H4 (cell line): Measurements from ENCODE around the gene SIRPA. TPM values are rescaled to one million over a fixed set of nuclear protein-coding genes. Genes with fewer than 3 reads are reported as not detected.

Experiments
- DNase-seq: peaks from one replicate; pipeline ENCODE4 v3.0.0-alpha.2; 2015; ENCODE audit warnings: low spot score
- total RNA-seq: library from RNA; depleted of rRNA; stranded (reverse); fragments of >200 nt; shearing (Covaris generic); gene quantifications from 2 replicates; pipeline ENCODE4 v1.2.3, GENCODE V29; 2014

Gene SIRPA
- total RNA-seq, 1 experiment from 2014 or later = 10.6 TPM

DNA sequence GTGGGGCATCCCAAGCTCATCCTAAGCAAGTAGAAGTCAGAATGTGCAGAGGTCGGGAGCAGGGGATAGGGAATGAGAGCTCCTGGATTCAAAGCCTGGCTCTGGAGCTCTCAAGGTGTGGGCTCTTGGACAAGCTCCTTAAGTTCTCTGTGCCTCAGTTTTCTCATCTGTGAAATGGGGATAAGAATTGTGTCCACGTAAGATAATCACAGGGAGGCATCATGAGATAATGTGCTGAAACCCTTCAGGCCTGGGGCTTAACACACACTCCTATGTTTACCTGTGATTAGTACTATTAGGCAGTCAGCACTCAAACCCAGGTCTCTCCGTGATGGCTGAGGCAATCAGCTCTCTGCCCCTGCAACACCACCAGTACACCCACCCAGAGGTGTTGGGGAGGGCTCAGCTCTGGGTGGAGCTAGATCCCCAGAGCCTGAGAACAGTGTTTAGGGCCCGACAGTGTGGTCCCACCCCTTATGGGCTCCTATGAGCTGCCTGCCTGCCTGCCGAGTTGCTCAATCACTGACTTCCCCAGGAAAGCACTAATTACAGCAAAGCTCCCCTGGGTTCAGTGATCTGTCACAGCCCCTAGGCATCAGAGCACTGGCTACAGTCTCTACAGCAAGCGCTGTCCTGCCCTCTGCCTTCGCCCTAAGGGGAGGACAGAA lies 6.3 kb upstream of the SIRPA start:
- no peak for DNase-seq

DNA sequence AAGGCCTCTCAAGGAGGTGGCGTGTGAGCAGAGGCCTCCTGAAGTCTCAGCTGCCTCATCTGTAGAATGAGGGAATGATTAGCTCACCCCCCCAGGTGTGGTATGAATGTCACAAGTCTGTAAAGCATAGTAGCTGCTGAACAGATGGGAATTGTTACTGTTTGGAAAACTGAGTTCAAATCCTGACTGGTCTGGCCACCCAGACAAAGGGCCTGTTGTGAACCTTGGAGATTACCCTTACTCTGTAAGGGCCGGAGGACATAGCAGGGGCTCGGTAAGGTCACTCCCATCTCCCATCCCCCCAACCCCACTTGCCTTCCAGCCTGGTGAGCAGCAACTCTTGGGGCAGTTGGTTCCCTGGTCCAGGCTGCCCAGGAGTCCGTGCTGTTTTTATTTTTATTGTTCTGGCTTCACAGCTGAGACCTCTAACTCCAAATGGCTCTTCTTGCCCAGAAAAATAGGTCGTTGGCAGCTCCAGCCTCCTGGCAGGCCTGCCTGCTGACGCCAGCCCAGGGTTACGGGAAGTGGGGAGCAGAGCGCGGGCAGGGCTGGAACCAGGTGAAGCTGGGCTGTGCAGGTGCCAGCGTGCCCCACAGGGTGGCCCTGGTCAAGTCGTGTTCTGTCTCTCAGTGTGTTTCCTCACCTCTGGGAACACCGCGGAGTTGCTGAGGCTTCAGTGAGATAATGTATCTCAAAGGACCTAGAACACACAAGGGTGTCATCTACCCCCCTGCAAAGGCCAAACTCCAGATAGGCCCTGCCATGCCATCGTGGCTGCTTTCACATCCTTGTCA lies 4.5 kb upstream of the SIRPA start:
- no peak for DNase-seq

DNA sequence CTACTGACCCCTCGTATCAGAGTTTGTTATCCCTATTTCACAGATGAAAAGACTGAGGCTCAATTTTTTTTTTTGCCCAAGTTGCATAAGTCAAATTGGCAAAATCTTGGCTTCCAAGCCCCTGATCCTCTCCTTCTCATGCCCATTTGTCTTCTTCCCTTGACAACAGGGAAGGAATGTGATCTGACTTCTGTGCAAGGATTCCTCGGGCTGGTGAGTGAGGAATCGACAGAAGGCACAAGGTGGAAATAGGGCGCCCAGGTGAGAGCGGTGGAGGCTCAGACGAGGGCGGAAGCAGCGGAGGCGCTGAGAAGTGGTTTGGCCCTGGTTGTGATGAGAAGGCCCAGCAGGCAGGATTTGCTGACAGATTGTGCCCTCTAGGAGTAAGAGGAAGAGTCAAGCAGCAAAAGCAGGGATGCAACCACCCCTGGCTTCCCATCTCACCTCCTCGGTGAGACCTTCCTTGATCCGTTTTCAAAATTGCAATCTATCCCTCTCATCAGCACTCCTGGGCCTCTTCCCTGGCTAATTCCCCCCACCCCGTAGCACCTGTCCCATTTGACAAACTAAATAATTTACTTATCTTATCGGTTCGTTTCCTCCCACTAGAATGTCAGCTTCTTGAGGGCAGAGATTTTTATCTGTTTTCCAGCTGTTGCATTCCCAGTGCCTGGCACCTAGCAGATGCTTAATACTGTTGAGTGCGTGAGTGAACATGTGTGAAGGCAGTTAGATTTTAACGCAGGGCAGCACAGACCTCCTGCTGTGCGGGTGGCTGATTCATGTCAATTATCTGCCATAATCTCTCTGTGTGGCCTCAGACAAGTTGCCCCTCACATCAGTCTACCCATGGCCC lies 3.7 kb upstream of the SIRPA start:
- DNase-seq = no peak

DNA sequence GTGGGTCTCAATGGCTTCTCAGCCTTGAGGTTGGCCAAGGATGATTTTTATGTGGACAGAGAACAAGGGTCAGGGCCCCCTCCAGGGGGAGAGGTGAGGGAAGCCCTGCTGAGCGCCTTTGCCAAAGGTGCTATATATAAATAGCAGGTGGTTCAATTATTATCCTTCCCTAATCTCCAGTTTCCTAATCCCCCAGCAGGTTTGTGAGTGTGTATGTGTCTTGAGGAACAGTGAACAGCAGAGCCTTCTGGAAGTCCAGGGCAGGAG lies 3.2 kb upstream of the SIRPA start:
- DNase-seq = no peak

DNA sequence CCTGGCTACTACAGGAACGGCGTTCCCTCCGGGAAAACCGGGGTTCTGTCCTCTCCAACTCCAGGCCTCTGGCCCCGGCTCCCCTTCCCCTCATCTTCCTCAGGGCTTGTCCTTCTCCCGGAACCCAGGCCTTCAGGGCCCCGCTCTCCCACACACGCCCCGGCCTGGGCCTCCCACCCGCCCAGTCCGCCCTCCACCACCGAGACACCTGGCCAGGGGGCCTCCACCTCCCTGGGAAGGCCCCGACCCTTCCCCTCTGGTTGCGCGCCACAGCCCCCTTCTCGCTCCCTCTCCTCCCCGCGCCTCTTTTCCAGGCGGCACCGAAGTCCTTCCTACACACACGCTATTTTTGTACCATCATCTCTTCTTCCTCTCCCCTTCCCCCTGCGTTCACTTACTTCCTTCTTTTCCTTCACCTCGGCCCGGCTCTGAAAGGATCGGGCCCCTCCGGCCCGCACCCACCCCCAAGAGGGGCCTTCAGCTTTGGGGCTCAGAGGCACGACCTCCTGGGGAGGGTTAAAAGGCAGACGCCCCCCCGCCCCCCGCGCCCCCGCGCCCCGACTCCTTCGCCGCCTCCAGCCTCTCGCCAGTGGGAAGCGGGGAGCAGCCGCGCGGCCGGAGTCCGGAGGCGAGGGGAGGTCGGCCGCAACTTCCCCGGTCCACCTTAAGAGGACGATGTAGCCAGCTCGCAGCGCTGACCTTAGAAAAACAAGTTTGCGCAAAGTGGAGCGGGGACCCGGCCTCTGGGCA lies 1.3 kb upstream of the SIRPA start:
- DNase-seq = no peak

DNA sequence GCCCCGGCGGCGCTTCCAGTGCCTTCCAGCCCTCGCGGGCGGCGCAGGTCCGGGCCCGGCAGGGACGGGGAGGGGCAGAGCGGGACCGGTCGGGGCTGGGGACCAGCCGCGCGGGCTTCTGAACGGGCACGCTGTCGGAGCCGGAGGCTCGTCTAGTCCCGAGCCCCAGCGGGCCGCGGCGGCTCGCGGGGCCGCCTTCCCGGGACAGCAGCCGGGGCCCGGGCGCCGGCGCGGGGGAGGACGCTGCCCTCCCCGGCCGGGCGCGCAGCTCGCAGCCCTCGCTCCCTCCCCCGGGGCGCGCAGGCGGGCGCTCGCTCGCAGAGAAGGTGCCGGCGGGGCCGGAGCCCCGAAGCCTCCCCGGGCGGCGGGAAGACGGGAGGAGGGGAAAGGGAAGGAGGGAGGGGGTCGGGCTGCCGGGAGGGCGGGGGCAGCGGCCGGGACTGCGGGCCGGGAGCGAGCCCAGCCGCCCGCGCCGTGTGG lies 696 bp upstream of the SIRPA start:
- DNase-seq = no peak

DNA sequence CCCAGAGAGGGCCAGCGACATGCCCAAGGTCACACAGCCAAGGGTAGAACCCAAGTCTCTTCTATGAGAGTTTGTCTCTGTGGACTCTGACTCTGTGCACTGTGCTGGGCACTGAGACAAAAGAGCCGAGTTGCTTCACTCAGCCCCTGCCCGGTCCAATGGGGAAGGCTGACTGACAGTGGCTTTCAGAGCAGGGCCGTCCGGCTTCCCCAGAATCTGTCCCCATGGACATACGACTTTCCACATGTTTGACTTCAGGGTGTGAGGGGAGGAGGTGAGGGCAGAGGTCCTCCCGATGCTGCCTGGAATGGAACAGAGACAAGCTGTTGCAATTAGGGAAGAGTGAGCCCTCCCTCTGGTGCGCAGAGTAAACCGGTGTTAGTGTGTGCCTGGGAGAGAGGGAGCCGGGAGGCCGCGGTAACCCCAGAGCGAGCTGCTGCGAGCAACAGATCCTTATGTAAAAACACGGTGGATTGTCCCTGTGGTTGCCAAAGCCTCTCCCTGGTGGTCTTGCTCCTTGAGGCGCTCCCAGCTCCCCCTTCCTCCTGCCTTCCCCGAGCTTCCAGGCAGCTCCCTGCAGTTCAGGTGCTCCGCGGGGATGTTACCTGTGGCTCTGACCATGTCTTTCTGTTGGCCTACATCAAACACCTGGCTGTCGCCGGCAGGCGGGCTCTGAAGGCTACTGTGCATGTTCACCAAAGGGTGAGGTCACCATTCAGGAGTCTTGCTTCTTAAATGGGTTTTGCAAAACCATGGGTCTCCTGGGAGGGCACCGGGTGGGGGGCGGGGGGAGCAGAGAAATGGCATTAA lies 672 bp downstream of the SIRPA start:
- DNase-seq = no peak

DNA sequence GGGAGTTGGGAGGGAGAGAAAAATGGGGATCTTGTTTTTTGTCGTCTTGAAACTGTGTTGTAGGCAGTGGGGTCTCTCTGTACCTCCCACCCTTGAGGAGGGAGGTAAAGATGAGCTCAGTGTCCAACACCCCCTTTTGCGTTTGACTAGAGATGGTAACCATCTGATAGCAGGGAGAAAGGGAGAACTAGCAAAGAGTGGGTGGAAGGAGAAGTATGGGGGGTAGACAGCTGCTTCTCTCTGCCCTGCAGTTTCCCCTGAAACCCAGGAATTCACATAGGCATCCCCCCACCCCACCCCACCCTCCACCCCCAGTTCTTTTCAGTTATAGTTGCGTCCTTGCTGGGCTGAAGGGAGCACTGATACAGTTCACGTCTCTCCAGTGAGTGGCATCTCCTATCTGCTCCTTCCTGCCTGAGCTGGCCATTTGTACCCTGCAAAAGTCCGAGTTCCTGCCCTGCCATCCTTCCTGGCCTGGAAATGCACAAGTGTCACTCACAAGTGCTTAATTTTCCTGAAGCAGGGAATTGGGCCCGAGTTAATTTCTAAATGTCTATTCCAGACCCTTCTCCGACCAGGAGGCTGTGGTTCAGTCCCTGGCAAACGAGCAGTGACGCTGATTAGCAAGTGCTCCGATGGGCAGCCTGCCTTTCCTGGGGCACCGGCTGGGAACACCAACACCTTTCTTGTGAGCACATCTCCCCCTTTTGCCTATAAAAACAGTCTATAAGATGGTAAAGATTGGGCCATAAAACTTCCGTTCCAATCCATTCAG lies 1.5 kb downstream of the SIRPA start:
- DNase-seq = no peak

DNA sequence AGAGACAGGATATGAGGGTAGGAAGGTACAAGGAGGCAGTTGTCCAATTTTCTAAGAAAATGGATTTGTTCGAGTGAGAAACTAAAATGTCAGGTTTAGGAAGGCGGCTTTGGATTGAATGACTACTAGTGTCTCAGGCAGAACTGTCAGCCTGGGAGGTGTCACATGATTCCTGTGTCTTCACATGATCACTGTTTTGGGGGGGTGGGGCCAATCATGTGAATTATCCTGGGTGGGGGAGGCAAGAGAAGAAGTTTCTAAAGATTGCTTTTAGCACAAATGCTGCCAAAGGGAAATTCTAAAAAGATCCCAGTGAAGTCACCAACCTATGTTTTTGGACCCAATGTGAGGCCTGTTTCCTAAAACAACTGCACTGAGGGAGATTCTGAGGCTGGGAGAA lies 2.3 kb downstream of the SIRPA start:
- DNase-seq = no peak

DNA sequence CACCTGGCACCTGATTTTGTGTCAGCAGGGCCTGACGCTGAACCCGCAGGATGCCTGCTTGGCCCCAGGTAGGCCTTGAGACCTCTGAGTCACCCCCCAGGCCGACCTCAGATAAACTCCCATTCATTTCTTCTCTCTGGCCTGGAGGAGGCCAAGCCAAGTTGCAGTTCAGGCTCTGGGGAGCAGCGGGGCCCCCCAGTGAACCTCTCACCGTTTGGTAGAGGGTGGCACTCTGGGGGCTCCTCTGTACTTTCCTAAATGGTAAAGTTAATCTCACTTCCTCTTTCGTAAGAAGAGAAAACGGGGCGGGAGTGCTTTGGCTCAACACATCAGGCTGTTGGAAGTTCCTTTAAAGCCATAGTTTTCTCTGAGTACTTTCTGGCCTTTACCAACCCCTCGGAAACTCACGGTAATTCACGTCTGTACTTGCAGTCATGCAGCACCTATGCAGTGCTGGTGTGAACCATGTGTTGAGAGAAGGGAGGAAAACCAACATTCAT lies 2.8 kb downstream of the SIRPA start:
- no peak for DNase-seq

DNA sequence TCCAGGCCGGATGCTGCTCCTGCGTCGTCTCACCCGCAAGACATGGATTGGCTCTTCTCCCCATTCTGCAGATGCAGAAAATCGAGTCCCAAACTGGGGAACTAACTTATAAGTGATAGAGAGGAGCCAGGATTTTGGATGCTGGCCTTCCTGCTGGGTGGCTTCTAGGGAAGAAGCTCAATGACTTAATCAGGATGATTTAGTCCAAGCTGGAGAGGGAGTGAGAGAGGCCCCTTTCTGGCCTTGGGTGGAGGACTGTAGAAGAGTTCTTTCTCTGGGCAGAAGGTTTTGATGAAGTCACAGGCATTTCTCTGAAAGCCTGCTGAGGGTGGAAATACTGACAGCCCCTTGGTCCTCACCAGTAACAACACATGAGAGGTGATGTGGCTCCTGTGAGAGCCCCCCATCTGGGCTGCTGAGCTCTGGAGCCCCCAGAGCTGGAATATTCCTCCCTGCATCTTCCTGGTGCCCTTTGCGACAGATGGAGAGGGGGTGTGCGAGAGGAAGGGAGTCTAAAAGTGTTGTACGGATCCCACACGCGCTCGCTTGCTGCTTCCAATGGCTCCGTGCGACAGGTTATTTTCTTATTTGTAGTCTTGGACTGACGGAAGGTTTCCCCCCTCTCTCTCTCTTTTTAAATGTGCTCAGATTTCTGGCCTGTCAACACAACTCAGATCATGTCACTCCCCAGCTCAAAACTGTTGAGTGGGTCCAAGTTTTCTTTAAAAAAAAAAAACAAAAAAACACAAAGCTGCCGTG lies 3.5 kb downstream of the SIRPA start:
- no peak for DNase-seq

DNA sequence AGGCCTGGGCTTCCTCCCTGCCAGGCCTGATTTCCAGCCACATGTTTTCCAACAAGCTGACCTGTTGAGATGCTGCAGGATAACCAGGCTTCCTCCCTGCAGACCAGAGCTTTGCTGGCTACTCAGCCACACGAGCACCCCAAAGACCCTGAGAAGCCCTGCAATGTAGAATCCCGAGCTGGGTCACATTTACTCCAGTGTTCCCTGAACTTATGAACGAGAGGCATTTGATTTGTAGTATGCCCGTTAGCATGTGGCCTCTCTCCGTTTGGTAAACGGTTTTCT lies 4.0 kb downstream of the SIRPA start:
- DNase-seq = no peak

DNA sequence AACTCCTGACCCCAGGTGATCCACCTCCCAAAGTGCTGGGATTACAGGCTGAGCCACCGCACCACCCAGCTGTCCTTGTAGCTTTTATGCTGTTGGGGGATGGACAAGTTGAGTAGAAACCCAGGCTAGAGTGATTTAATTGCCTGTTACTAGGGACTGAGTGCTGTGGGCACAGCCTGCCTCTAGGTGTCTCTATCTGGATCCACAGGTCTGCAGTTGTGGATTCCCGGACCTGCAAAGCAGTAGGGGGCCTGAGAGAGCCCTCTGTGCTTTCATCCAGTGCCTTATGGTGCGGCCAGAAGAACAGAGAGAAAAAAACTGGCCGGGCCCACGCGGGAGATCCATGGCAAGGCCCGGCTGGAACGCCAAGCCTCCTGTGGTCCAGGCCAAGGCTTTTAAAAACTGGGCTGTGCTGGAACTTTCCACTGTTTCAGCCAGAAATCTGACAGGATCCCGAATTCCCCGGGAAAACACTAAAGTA lies 5.2 kb downstream of the SIRPA start:
- DNase-seq = peak; percentile 82

DNA sequence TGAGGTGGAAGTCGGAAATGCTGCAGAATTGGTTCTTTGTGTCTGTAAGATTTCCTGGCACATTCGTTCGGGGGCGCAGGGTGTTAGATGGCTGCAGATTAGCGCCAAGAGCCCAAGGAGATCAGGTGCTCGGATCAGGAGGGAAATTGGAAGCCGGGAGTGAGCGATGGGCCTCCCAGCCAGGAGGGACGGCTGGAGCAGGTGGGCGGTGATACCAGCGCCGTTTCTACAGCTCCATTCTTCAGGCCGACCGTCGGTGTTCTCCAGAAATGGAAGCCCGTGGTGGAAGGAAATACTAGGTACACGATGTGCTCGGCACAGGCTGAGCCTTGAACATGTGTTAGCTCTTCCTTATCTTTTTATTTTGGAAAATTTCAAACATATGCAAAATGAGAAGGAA lies 6.5 kb downstream of the SIRPA start:
- no peak for DNase-seq

DNA sequence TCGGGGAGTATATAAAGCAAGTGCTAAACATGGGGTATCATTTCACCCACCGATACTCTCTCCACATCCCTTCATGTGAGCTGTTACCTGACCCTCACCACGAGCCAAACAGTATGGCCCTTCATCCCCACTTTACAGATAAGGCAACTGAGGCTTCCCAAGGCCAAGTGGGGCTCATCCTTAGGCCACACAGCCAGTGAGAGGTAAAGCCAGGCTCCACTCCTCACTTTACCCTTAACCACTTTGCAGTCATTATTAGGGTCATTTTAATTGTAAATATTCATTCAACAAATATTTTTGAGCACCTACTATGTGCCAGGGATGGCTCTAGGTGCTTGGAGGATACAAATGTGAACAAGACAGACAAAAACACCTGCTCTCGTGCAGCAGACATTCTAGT lies 7.0 kb downstream of the SIRPA start:
- DNase-seq = no peak

DNA sequence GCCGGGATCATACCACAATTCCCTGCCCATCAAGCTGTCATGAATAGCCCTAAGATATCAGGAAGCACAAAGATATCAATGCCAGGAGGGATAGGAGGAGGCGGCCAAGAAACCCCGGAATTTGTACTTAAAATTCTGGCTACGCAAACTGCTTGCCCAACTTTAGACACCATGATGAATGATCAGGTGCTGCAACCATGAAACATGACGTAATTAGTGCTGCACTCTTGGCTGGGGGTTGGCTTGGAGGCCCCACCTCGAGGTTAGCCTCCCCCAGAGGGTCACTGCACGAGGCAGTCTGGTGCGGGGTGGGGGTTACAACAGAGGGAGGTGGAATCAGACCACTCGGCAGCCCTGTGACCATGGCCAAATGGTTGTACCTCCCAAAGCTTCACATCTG lies 8.9 kb downstream of the SIRPA start:
- no peak for DNase-seq

DNA sequence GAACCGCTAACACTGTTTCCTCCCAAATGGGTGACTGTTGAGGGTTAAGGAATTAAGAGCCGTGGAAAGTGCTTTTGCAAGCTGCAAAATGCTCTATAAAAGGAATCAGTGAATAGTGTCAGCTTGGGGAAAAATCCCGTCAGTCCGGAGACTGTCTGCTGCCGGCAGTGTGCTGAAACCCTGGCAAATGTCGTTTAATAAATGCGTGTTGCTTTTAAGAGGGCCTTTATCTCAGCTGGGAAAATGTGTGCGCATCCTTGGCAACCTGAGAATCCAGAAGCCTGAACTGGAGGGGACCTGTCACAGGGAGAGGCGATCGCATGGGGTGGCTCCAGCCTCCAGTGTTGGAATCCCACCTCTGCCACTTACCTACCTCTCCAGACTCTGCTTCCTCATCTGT lies 9.8 kb downstream of the SIRPA start:
- no peak for DNase-seq

DNA sequence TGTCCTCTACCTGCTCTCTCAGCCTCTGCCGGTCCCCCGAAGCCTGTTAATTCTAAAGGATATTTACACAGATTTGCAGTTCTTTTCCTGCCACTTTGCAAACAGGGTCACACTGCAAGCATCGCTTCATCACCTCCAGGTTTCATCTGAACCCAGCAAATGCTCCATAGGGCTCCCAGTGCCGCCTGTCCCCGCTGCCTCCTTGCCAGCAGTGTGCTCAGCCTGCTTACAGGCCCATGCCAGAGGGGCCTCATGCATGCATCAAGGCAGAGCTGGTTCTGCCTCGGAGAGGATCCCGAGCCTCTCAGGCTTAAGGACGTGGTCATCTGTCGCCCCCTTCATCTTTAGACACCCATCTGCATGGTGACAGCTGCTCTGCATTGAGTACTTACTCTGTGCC lies 10.5 kb downstream of the SIRPA start:
- DNase-seq = no peak

DNA sequence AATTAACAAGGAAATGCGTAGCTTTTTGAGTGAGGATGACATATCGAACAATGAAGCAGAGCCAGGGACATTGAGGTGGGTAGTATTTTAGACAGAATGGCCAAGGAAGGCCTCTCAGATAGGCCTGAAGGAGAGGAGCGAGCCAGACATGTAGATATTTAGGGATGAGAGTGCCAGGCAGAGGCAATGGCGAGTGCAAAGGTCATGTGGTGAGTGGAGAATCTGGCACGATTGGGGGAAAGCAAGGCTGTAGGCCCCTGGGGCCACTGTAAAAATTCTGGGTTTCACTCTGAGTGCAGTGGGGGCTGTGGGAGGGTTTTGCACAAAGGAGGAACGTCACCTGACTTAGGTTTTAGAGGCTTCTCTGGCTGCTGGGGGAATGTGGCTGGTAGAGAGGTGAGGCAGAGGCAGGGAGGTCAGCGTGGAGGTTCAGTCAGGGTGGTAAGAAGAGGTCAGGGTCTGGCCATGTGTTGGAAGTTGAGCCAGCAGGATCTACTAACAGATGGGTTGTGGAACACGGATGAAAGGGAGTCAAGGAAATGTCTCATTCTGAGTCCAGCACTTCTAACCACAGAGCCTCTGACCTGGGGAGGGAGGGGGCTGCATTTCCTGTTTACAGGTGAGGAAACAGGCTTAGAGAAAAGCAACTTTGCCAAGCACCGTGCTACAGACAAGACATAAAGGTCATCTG lies 11.3 kb downstream of the SIRPA start:
- no peak for DNase-seq
